GM13977 (cell line): Measurements from ENCODE around the gene RTCA.
"Not testable (repeated sequence)": the region's sequence is repeated elsewhere in the genome, so short reads cannot be mapped to it uniquely, and the experiment has no call there.

Experiments
- DNase-seq: peaks from one replicate; pipeline ENCODE4 v3.0.0; 2012; ENCODE audit warnings: low spot score
- CTCF ChIP-seq: IDR thresholded peaks from 2 replicates; pipeline ENCODE4 v1.5.1; 2012; ENCODE audit warnings: mild to moderate bottlenecking, control low read depth; ENCODE audit not compliant: insufficient read depth; ENCODE audit errors: extremely low read depth, missing control alignments
- in situ Hi-C: fragments of 300-500 bp; cut with MboI; formaldehyde crosslinking; loops from one replicate; pipeline ENCODE4 v1.12.0; 2022; ENCODE audit warnings: low sequenced_read_pairs, low pct_unique_long_range_greater_than_20kb, mixed read lengths, inconsistent platforms; ENCODE audit not compliant: unreplicated experiment

The RTCA gene

GRCh38 chr1:100252901-100253300, 13.1 kb upstream of the RTCA start:
- in situ Hi-C loops: no loop called here
- DNase-seq: no peak
- TF ChIP-seq CTCF: no peak

GRCh38 chr1:100253552-100253951, 12.5 kb upstream of the RTCA start:
- no peak for DNase-seq
- in situ Hi-C loops: no loop called here
- TF ChIP-seq CTCF: no peak

GRCh38 chr1:100256273-100256672, 9.7 kb upstream of the RTCA start:
- in situ Hi-C loops, DNase-seq: not testable (repeated sequence)

- in situ Hi-C loops: not testable (repeated sequence)
These were observed 7.6 kb upstream of the RTCA start for GRCh38 chr1:100258427-100258826.

GRCh38 chr1:100261686-100262085, 4.3 kb upstream of the RTCA start:
- in situ Hi-C loops: no loop called here
- TF ChIP-seq CTCF: no peak
- no peak for DNase-seq

More at GRCh38 chr1:100258427-100258826, 7.6 kb upstream of the RTCA start:
- DNase-seq: not testable (repeated sequence)

- DNase-seq, in situ Hi-C loops: not testable (repeated sequence)
These were observed 1.9 kb upstream of the RTCA start for GRCh38 chr1:100264081-100264480.

GRCh38 chr1:100265562-100265930, 470 bp upstream of the RTCA start:
- DNase-seq: no peak
- no peak for TF ChIP-seq CTCF
- in situ Hi-C loops: no loop called here

GRCh38 chr1:100266741-100267140, 725 bp downstream of the RTCA start:
- no peak for TF ChIP-seq CTCF
- in situ Hi-C loops: no loop called here
- DNase-seq: no peak

- DNase-seq: no peak
- no peak for TF ChIP-seq CTCF
- in situ Hi-C loops: no loop called here
These were observed 1.3 kb downstream of the RTCA start for GRCh38 chr1:100267284-100267683.
